OCI-LY3 (cell line): ENCODE measurements around the gene OSBPL8.

ENCODE experiments used
- H2AFZ ChIP-seq: fragments of 200-600, 300-600 bp; shearing (Covaris generic); 2 replicates; pipeline ENCODE4 v1.6.0; 2014; ENCODE audit warnings: antibody characterized with exemption, low read depth, low read length
- H3K27ac ChIP-seq: fragments of 200-600, 300-600 bp; sonication (generic); 2 replicates; pipeline ENCODE4 v1.5.1; 2014; ENCODE audit warnings: mild to moderate bottlenecking, low read length, moderate library complexity, mixed read lengths
- H3K27me3 ChIP-seq: fragments of 200-600, 300-600 bp; sonication (generic); 2 replicates; pipeline ENCODE4 v1.6.1; 2014; ENCODE audit warnings: low read depth, low read length, mixed read lengths
- H3K36me3 ChIP-seq: fragments of 200-600, 300-600 bp; sonication (generic); replicated peaks from 2 replicates; pipeline ENCODE3; 2014; ENCODE audit warnings: low read depth, low read length, mixed read lengths
- H3K4me1 ChIP-seq: fragments of 300-600, 200-600 bp; sonication (generic); 2 replicates; pipeline ENCODE4 v1.6.1; 2014; ENCODE audit warnings: low read length, mixed read lengths
- H3K4me2 ChIP-seq: fragments of 200-600, 300-600 bp; sonication (generic); 2 replicates; pipeline ENCODE4 v1.6.1; 2014; ENCODE audit warnings: low read length, mixed read lengths
- H3K4me3 ChIP-seq: fragments of 300-600, 200-600 bp; sonication (generic); 2 replicates; pipeline ENCODE4 v1.5.1; 2014; ENCODE audit warnings: antibody characterized with exemption, mild to moderate bottlenecking, low read length, moderate library complexity
- H3K79me2 ChIP-seq: fragments of 300-600, 200-600 bp; shearing (Covaris generic); 2 replicates; pipeline ENCODE4 v1.6.1; 2014; ENCODE audit warnings: mild to moderate bottlenecking, low read length, mixed read lengths
- H3K9ac ChIP-seq: fragments of 300-600, 200-600 bp; shearing (Covaris generic); 2 replicates; pipeline ENCODE4 v1.6.0; 2014; ENCODE audit warnings: mild to moderate bottlenecking, low read length, moderate library complexity
- H3K9me3 ChIP-seq: fragments of 200-600, 300-600 bp; shearing (Covaris generic); 2 replicates; pipeline ENCODE4 v1.6.1; 2014; ENCODE audit warnings: low read length, mixed read lengths; ENCODE audit not compliant: insufficient read depth
- H4K20me1 ChIP-seq: fragments of 200-600, 300-600 bp; sonication (generic); 2 replicates; pipeline ENCODE4 v1.6.1; 2016; ENCODE audit warnings: low read length, mixed read lengths; ENCODE audit not compliant: insufficient read depth
- CTCF ChIP-seq: fragments of 200-600, 300-600 bp; sonication (generic); IDR thresholded peaks from 2 replicates; pipeline ENCODE4 v1.5.1; 2014; ENCODE audit warnings: antibody characterized with exemption, low read length, low read depth
- EZH2phosphoT487 ChIP-seq: fragments of 200-600 bp; shearing (Covaris generic); IDR thresholded peaks from 2 replicates; pipeline ENCODE4 v1.6.1; 2018; ENCODE audit warnings: antibody characterized with exemption, mixed run types, low read depth

Gene OSBPL8

GRCh38 chr12:76590131-76590530 is 30.6 kb upstream of the OSBPL8 start:
- Histone ChIP-seq H3K27me3 (no peaks in the 10 kb centered on the region), H3K36me3 (no peaks in the 10 kb centered on the region), H2AFZ (no peak overlapping the region), H3K27ac (no peak overlapping the region), H4K20me1 (no peaks in the 10 kb centered on the region), H3K4me2 (no peak overlapping the region), H3K4me1 (peaks cover 6% of the 10 kb centered on the region), H3K9me3 (no peaks in the 10 kb centered on the region), H3K4me3 (no peak overlapping the region), H3K9ac (no peak overlapping the region), H3K79me2 (no peaks in the 10 kb centered on the region)
- TF ChIP-seq EZH2phosphoT487, result no peak
- TF ChIP-seq CTCF, result no peak

- Histone ChIP-seq H3K79me2 (no peaks in the 10 kb centered on the region), H3K27ac (no peak overlapping the region), H3K4me3 (no peak overlapping the region), H3K4me1 (peaks cover 7% of the 10 kb centered on the region), H3K4me2 (no peak overlapping the region), H3K9ac (no peak overlapping the region), H4K20me1 (no peaks in the 10 kb centered on the region), H3K27me3 (no peaks in the 10 kb centered on the region), H3K9me3 (no peaks in the 10 kb centered on the region), H3K36me3 (no peaks in the 10 kb centered on the region), H2AFZ (no peak overlapping the region)
- TF ChIP-seq EZH2phosphoT487 (no peak), CTCF (no peak)
Measured at GRCh38 chr12:76588881-76589565, 29.5 kb upstream of the OSBPL8 start.

GRCh38 chr12:76587428-76588178 is 28.0 kb upstream of the OSBPL8 start:
- Histone ChIP-seq H4K20me1 (no peaks in the 10 kb centered on the region), H3K9ac (no peak overlapping the region), H3K36me3 (no peaks in the 10 kb centered on the region), H2AFZ (no peak overlapping the region), H3K79me2 (no peaks in the 10 kb centered on the region), H3K4me2 (no peak overlapping the region), H3K27ac (no peak overlapping the region), H3K27me3 (no peaks in the 10 kb centered on the region), H3K9me3 (no peaks in the 10 kb centered on the region), H3K4me3 (no peak overlapping the region), H3K4me1 (peaks cover 21% of the 10 kb centered on the region)
- TF ChIP-seq CTCF (no peak), EZH2phosphoT487 (no peak)

- Histone ChIP-seq H3K4me2 (no peak overlapping the region), H2AFZ (no peak overlapping the region), H3K9ac (no peak overlapping the region), H3K4me1 (peaks cover 21% of the 10 kb centered on the region), H3K27me3 (no peaks in the 10 kb centered on the region), H3K9me3 (no peaks in the 10 kb centered on the region), H3K4me3 (no peak overlapping the region), H3K27ac (no peak overlapping the region), H3K36me3 (no peaks in the 10 kb centered on the region), H4K20me1 (no peaks in the 10 kb centered on the region), H3K79me2 (no peaks in the 10 kb centered on the region)
- TF ChIP-seq CTCF, result peak; percentile 78
- no peak for TF ChIP-seq EZH2phosphoT487
Measured at GRCh38 chr12:76586764-76587395, 27.3 kb upstream of the OSBPL8 start.
